CD4-positive, alpha-beta T cell (primary cell): ENCODE results near the gene ATP6V0E2. TPM values are rescaled to one million over a fixed set of nuclear protein-coding genes. Genes with fewer than 3 reads are reported as not detected.

Source experiments
- ATAC-seq: fragments of 200-7000 bp; cut with Tn5 transposase; one replicate; pipeline ENCODE4 v1.10.0; 2022; ENCODE audit warnings: mild to moderate bottlenecking; ENCODE audit not compliant: poor library complexity
- CTCF ChIA-PET: fragments of 350-600 bp; sonication (Branson Sonifier 250); formaldehyde crosslinking; loops from one replicate; lab custom pipeline; 2021; ENCODE audit warnings: antibody characterized with exemption, inconsistent platforms; lab: Charles Lee
- POLR2A ChIA-PET: fragments of 350-600 bp; sonication (Branson Sonifier 250); formaldehyde crosslinking; loops from one replicate; lab custom pipeline; 2021; ENCODE audit warnings: antibody characterized with exemption, inconsistent platforms; lab: Charles Lee
- DNase-seq, 14 experiments: peaks; one replicate each; pipeline ENCODE4 v3.0.0-alpha.2; 2013 to 2020; ENCODE audit warnings: mixed read lengths in 2 of 14
- H3K27ac ChIP-seq, 2 donors: one replicate each; pipeline versions ENCODE4 v1.5.1 to v1.7.0; 2013; ENCODE audit warnings: low read length in 2 of 2, low read depth in 1 of 2, mild to moderate bottlenecking in 1 of 2
- H3K27me3 ChIP-seq, 2 experiments: 1 replicate in 1 of 2; 2 replicates in 1 of 2; pipeline versions ENCODE4 v1.6.1 to v1.7.0; 2013; ENCODE audit warnings: low read length in 2 of 2, control low read depth in 1 of 2, mild to moderate bottlenecking in 1 of 2, moderate library complexity in 1 of 2; ENCODE audit not compliant: insufficient read depth in 2 of 2, control insufficient read depth in 1 of 2
- H3K36me3 ChIP-seq: one replicate; pipeline ENCODE4 v1.6.1; 2013; ENCODE audit warnings: low read length, control low read depth; ENCODE audit not compliant: insufficient read depth
- H3K4me1 ChIP-seq: one replicate; pipeline ENCODE4 v1.6.1; 2013; ENCODE audit warnings: low read length, control low read depth; ENCODE audit not compliant: insufficient read depth
- H3K4me3 ChIP-seq: one replicate; pipeline ENCODE4 v1.5.1; 2013; ENCODE audit warnings: mild to moderate bottlenecking, low read length, moderate library complexity
- H3K9me3 ChIP-seq, 2 experiments: 1 replicate in 1 of 2; 2 replicates in 1 of 2; pipeline versions ENCODE4 v1.6.1 to v1.7.0; 2013; ENCODE audit warnings: low read length in 2 of 2, mild to moderate bottlenecking in 2 of 2, control low read depth in 1 of 2, moderate library complexity in 1 of 2; ENCODE audit not compliant: control insufficient read depth in 1 of 2, insufficient read depth in 1 of 2
- H3K27ac Mint-ChIP-seq: one replicate; pipeline ENCODE4 v1.8.0; 2020; ENCODE audit warnings: mixed read lengths
- H3K27me3 Mint-ChIP-seq: one replicate; pipeline ENCODE4 v1.8.0; 2021; ENCODE audit warnings: mixed read lengths
- H3K36me3 Mint-ChIP-seq: one replicate; pipeline ENCODE4 v1.8.0; 2021; ENCODE audit warnings: low read depth, mixed read lengths
- H3K4me1 Mint-ChIP-seq: one replicate; pipeline ENCODE4 v1.8.0; 2021; ENCODE audit warnings: low read depth, mixed read lengths
- H3K4me3 Mint-ChIP-seq: one replicate; pipeline ENCODE4 v1.8.0; 2020; ENCODE audit warnings: mild to moderate bottlenecking, mixed read lengths
- H3K9me3 Mint-ChIP-seq: one replicate; pipeline ENCODE4 v1.8.0; 2020; ENCODE audit warnings: mixed read lengths
- intact Hi-C, 2 experiments: fragments of 100-400 bp; cut with DNase I in 1 of 2; cut with micrococcal nuclease in 1 of 2; formaldehyde crosslinking; loops; one replicate each; pipeline versions ENCODE4 v1.15.1 to v1.9.0; 2023 to 2025; cut with DNase I, micrococcal nuclease
- total RNA-seq, 174 experiments: library from RNA in 2 of 174; stranded (reverse) in 2 of 174; gene quantifications; one replicate each; pipeline ENCODE4 v1.2.3 and lab custom pipeline; 2021 to 2026
- TF ChIP-seq, protein P1 (sequence below): fragments of 200-600 bp; IDR thresholded peaks from one replicate; pipeline ENCODE4 v1.8.0; 2022; ENCODE audit warnings: antibody characterized with exemption, mild to moderate bottlenecking

ATP6V0E2 gene
- total RNA-seq, 2 experiments from 2014 or later, result 23.2 to 24.9 TPM

GRCh38 chr7:149850007-149850594, 23.7 kb upstream of the ATP6V0E2 start:
- CTCF ChIA-PET, result interaction anchor here (1.6 kb wide), 1 partner anchor 36 kb away, joined by 4 read pairs; no protein-coding TSS in a partner anchor
- POLR2A ChIA-PET, result interaction anchor here (0.9 to 2.8 kb wide), 5 partner anchors 11 to 31 kb away, joined by 3 to 17 read pairs (median 3); partner anchors contain the start of gene ZNF862
- Mint-ChIP-seq H3K27ac (no peak overlapping the region), H3K36me3 (peaks cover 78% of the 10 kb centered on the region), H3K27me3 (no peaks in the 10 kb centered on the region), H3K9me3 (no peaks in the 10 kb centered on the region), H3K4me1 (peaks cover 50% of the 10 kb centered on the region), H3K4me3 (no peak overlapping the region)
- no peak overlapping the region for H3K27ac ChIP-seq
- no peak for ATAC-seq
- H3K9me3 ChIP-seq, result no peaks in the 10 kb centered on the region
- H3K36me3 ChIP-seq, result peaks cover 47% of the 10 kb centered on the region
- H3K27me3 ChIP-seq, result no peaks in the 10 kb centered on the region
- TF ChIP-seq, protein P1, sequence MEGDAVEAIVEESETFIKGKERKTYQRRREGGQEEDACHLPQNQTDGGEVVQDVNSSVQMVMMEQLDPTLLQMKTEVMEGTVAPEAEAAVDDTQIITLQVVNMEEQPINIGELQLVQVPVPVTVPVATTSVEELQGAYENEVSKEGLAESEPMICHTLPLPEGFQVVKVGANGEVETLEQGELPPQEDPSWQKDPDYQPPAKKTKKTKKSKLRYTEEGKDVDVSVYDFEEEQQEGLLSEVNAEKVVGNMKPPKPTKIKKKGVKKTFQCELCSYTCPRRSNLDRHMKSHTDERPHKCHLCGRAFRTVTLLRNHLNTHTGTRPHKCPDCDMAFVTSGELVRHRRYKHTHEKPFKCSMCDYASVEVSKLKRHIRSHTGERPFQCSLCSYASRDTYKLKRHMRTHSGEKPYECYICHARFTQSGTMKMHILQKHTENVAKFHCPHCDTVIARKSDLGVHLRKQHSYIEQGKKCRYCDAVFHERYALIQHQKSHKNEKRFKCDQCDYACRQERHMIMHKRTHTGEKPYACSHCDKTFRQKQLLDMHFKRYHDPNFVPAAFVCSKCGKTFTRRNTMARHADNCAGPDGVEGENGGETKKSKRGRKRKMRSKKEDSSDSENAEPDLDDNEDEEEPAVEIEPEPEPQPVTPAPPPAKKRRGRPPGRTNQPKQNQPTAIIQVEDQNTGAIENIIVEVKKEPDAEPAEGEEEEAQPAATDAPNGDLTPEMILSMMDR, result no peak
- no peak for DNase-seq
- peaks cover 19% of the 10 kb centered on the region for H3K4me1 ChIP-seq
- intact Hi-C loops, result no loop called here
- H3K4me3 ChIP-seq, result no peak overlapping the region

GRCh38 chr7:149850716-149851115, 23.1 kb upstream of the ATP6V0E2 start:
- Histone ChIP-seq H3K9me3 (no peaks in the 10 kb centered on the region), H3K4me3 (no peak overlapping the region), H3K27me3 (no peaks in the 10 kb centered on the region), H3K4me1 (peaks cover 25% of the 10 kb centered on the region), H3K36me3 (peaks cover 46% of the 10 kb centered on the region), H3K27ac (no peak overlapping the region)
- POLR2A ChIA-PET, result interaction anchor here (1.6 to 2.8 kb wide), 4 partner anchors 12 to 30 kb away, joined by 3 to 17 read pairs (median 9); partner anchors contain the start of gene ZNF862
- TF ChIP-seq, protein P1, result no peak
- Mint-ChIP-seq H3K4me1 (peaks cover 50% of the 10 kb centered on the region), H3K9me3 (no peaks in the 10 kb centered on the region), H3K27me3 (no peaks in the 10 kb centered on the region), H3K27ac (no peak overlapping the region), H3K4me3 (no peak overlapping the region), H3K36me3 (peaks cover 74% of the 10 kb centered on the region)
- DNase-seq (no peak), ATAC-seq (no peak)
- intact Hi-C loops, result no loop called here
- CTCF ChIA-PET, result no interaction called here

- Mint-ChIP-seq H3K9me3 (no peaks in the 10 kb centered on the region), H3K27me3 (no peaks in the 10 kb centered on the region), H3K4me3 (no peak overlapping the region), H3K4me1 (peaks cover 51% of the 10 kb centered on the region), H3K36me3 (peaks cover 68% of the 10 kb centered on the region), H3K27ac (no peak overlapping the region)
- DNase-seq (no peak), ATAC-seq (no peak)
- peaks cover 30% of the 10 kb centered on the region for H3K4me1 ChIP-seq
- no peaks in the 10 kb centered on the region for H3K27me3 ChIP-seq
- no peaks in the 10 kb centered on the region for H3K9me3 ChIP-seq
- H3K27ac ChIP-seq, result no peak overlapping the region
- peaks cover 39% of the 10 kb centered on the region for H3K36me3 ChIP-seq
- CTCF ChIA-PET, result no interaction called here
- TF ChIP-seq, protein P1, result no peak
- H3K4me3 ChIP-seq, result no peak overlapping the region
- POLR2A ChIA-PET, result interaction anchor here (0.7 kb wide), 1 partner anchor 16 kb away, joined by 4 read pairs; no protein-coding TSS in a partner anchor
- intact Hi-C loops, result no loop called here
Observed at GRCh38 chr7:149851449-149851848, 22.3 kb upstream of the ATP6V0E2 start.
